Uterus (tissue), 4 donors: ENCODE measurements around the gene SLC6A9. TPM values are rescaled to one million over a fixed set of nuclear protein-coding genes. Genes with fewer than 3 reads are reported as not detected.

Experiments
- DNase-seq, 2 donors: peaks; one replicate each; pipeline ENCODE4 v3.0.0-alpha.2; 2019 to 2020
- H3K27ac ChIP-seq, 2 donors: fragments of 200-600 bp; sonication (generic); 1 replicate in 1 of 2; 2 replicates in 1 of 2; pipeline ENCODE4 v1.5.1; 2016 to 2018
- H3K27me3 ChIP-seq, 2 donors: fragments of 200-600 bp; sonication (generic); one replicate each; pipeline ENCODE4 v1.5.1; 2018 to 2019; ENCODE audit warnings: control low read depth in 1 of 2
- H3K36me3 ChIP-seq, 2 donors: fragments of 200-600 bp; sonication (generic); one replicate each; pipeline ENCODE4 v1.5.1; 2019; ENCODE audit warnings: control low read depth in 1 of 2
- H3K4me1 ChIP-seq, 2 donors: fragments of 200-600 bp; sonication (generic); one replicate each; pipeline ENCODE4 v1.5.1; 2018 to 2019; ENCODE audit warnings: control low read depth in 1 of 2
- H3K4me3 ChIP-seq, 2 donors: fragments of 200-600 bp; sonication (generic); 1 replicate in 1 of 2; 2 replicates in 1 of 2; pipeline ENCODE4 v1.5.1; 2018 to 2019; ENCODE audit warnings: mild to moderate bottlenecking in 1 of 2
- H3K9me3 ChIP-seq, 2 donors: fragments of 200-600 bp; sonication (generic); one replicate each; pipeline ENCODE4 v1.5.1; 2019; ENCODE audit warnings: control low read depth in 1 of 2
- POLR2A ChIP-seq, 2 donors: fragments of 450-650 bp; IDR thresholded peaks; one replicate each; pipeline ENCODE4 v1.6.1; 2016; ENCODE audit warnings: antibody characterized with exemption in 2 of 2, mild to moderate bottlenecking in 1 of 2, moderate library complexity in 1 of 2
- intact Hi-C: fragments of 100-400 bp; cut with DNase I; formaldehyde crosslinking; loops from one replicate; pipeline ENCODE4 v1.15.1; 2023; ENCODE audit warnings: low total_unique reads
- total RNA-seq, 4 donors: library from RNA; depleted of rRNA in 3 of 4; stranded (reverse); fragments of >200 nt in 3 of 4; gene quantifications; one replicate each; pipeline versions ENCODE4 v1.1.0 to v1.2.4, GENCODE V29; 2014 to 2023
- TF ChIP-seq, protein P1 (sequence below), 4 experiments: fragments of 200-600 bp in 2 of 4; fragments of 450-650 bp in 2 of 4; sonication (generic) in 2 of 4; IDR thresholded peaks; one replicate each; pipeline ENCODE4 v1.5.1; 2016 to 2019; ENCODE audit warnings: antibody characterized with exemption in 4 of 4, mild to moderate bottlenecking in 2 of 4, moderate library complexity in 1 of 4
- donor health status: DM: yes; HTN: yes; CAD: no.

Gene SLC6A9
- total RNA-seq, 4 donors from 2014 or later = 4.6 to 30.9 (median 17.4) TPM

DNA sequence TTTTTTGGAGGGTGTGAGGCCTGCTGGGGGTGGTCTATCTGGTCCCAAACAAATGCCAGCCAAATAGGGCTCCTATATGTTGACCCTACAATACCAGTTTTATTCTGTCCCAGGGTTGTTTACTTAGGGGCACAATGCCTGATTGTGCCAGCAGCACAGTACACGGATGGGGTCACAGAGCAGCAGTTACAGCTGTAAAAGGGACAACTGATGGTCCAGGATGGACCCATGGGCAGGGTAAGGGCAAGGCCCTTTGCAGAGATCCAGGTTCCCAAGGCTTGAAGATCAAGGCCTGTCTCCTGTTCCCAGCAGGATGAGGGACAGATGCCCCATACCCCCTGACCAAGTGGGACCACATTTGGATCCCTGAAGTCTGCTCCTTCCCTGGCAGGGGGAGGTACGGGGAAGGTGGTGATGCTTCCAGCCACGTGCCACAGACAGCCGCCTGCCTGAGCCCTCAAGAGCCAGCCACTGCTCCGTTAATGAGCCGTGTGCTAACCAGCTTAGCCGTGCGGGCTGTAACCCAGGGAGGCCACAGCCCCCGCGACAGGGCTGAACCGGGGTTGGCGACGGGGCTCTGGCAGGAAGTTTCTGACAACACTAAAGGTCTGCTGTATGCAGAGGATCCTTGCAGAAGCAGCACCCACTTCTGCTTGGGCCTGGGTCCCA is 18.2 kb downstream of the SLC6A9 start:
- intact Hi-C loops = no loop called here
- no peak for DNase-seq
- no peaks in the 10 kb centered on the region for H3K27me3 ChIP-seq
- H3K36me3 ChIP-seq = no peaks in the 10 kb centered on the region
- no peak overlapping the region for H3K27ac ChIP-seq
- no peak overlapping the region for H3K4me3 ChIP-seq
- no peaks in the 10 kb centered on the region for H3K4me1 ChIP-seq
- TF ChIP-seq, protein P1, sequence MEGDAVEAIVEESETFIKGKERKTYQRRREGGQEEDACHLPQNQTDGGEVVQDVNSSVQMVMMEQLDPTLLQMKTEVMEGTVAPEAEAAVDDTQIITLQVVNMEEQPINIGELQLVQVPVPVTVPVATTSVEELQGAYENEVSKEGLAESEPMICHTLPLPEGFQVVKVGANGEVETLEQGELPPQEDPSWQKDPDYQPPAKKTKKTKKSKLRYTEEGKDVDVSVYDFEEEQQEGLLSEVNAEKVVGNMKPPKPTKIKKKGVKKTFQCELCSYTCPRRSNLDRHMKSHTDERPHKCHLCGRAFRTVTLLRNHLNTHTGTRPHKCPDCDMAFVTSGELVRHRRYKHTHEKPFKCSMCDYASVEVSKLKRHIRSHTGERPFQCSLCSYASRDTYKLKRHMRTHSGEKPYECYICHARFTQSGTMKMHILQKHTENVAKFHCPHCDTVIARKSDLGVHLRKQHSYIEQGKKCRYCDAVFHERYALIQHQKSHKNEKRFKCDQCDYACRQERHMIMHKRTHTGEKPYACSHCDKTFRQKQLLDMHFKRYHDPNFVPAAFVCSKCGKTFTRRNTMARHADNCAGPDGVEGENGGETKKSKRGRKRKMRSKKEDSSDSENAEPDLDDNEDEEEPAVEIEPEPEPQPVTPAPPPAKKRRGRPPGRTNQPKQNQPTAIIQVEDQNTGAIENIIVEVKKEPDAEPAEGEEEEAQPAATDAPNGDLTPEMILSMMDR (IDR thresholded peaks at IDR 0.05) = no peak
- TF ChIP-seq POLR2A (IDR thresholded peaks at IDR 0.05) = no peak
- no peaks in the 10 kb centered on the region for H3K9me3 ChIP-seq

DNA sequence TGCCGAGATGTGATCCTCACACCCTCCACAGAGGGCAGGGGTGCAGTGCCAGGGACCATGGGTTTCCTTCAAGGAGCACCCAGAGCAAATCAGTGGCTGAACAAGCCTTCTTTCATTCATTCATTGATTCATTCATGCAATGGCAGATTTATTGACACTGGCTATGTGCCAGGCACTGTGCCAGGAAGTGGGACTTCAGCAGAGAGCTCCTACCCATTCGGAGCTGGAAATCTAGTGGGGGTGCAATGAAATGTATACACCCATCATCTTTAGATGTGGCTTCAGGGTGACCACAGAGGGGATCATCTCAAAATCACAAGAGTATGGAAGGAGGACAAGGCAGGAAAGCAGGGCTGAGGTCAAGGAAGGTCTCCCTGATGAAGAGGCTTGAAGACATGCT is 18.9 kb downstream of the SLC6A9 start:
- no peak for DNase-seq
- intact Hi-C loops = no loop called here
- Histone ChIP-seq H3K36me3 (no peaks in the 10 kb centered on the region), H3K27ac (no peak overlapping the region), H3K9me3 (no peaks in the 10 kb centered on the region), H3K4me1 (no peaks in the 10 kb centered on the region), H3K4me3 (no peak overlapping the region), H3K27me3 (no peaks in the 10 kb centered on the region)
- TF ChIP-seq POLR2A (IDR thresholded peaks at IDR 0.05) = no peak
- TF ChIP-seq, protein P1 (IDR thresholded peaks at IDR 0.05) = no peak

DNA sequence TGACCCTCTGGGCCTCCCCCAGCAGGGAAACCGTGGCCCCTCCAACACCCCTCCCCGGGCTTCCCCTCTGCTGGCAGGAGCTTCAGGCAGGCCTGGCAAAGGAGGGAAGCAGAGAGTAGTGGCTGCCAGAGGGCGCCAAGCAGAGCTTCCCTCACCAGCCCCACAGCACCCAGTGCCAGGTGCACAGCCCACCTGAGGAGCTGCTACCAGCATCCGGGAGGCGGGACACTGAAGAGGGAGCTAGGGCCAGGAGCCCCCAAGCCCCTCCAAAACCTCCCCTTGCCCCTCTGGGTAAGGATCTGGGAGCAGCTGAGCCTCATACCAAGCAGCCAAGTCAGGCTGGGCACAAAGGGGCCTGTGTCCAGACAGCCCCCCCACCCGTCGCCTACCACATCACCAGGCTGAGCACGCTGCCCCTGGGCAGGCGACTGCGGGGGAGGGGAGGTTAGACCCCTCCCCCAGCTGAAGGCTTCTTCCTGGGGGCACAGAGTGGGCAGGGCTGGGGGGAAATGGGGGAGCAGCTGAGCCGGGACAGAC is 20.3 kb downstream of the SLC6A9 start:
- H3K4me3 ChIP-seq = no peak overlapping the region
- no peak for DNase-seq
- intact Hi-C loops = no loop called here
- H3K9me3 ChIP-seq = no peaks in the 10 kb centered on the region
- no peaks in the 10 kb centered on the region for H3K27me3 ChIP-seq
- H3K4me1 ChIP-seq = no peaks in the 10 kb centered on the region
- no peaks in the 10 kb centered on the region for H3K36me3 ChIP-seq
- peak overlapping the region in 1 of 2 donors; percentile 15 for H3K27ac ChIP-seq
- TF ChIP-seq, protein P1 (IDR thresholded peaks at IDR 0.05) = no peak
- no peak for TF ChIP-seq POLR2A (IDR thresholded peaks at IDR 0.05)

DNA sequence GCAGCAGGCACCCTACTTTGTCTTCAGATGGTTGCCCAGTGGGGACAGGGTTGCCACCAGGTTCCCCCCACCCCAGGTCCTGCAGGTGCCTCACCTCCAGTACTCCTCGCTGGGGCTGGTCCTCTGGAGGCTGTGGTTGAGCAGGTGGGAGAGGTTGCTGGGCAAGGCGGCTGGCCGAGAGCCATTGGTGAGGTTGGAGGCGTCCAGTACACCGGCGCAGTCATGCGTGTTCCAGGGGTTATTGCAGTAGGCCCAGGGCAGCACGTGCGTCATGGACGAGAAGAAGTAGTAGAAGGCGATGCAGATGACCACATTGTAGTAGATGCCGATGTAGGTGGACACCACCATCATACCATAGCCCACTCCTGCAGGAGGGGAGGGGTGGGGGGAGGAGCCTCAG is 23.0 kb downstream of the SLC6A9 start:
- Histone ChIP-seq H3K9me3 (no peaks in the 10 kb centered on the region), H3K36me3 (no peaks in the 10 kb centered on the region), H3K4me1 (no peaks in the 10 kb centered on the region), H3K27me3 (no peaks in the 10 kb centered on the region), H3K4me3 (no peak overlapping the region), H3K27ac (no peak overlapping the region)
- TF ChIP-seq, protein P1 (IDR thresholded peaks at IDR 0.05) = no peak
- TF ChIP-seq POLR2A (IDR thresholded peaks at IDR 0.05) = no peak
- DNase-seq = no peak
- intact Hi-C loops = loop anchor here (5.0 kb wide), 1 partner anchor 34 kb away; no protein-coding TSS in a partner anchor

DNA sequence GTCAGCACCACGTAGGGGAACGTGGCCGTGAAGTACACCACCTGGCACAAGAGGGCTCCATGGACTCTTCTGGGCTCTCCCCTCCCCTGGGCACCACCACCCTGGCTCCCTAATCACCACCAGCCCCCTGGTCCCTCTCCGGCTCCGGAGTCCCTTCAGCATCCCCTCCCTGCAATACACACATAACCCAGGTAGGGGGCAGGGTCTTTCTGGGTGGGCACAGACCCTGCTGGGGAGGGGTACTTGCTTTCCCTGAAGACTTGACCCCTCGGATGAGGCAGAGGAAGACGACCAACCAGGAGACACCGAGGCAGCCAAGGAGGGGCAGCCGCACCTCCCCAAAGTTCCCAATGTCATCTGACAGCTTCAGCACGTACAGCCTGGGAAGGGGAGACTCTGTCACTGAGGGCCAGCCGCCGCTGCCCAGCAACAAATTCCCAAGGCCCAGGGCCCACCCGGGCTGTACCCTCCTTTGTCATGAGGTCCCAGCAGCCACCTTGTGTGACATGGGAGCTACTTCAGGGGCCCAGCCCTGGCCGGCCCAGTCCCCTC is 28.6 kb downstream of the SLC6A9 start:
- Histone ChIP-seq H3K27ac (no peak overlapping the region), H3K36me3 (no peaks in the 10 kb centered on the region), H3K4me3 (no peak overlapping the region), H3K9me3 (no peaks in the 10 kb centered on the region), H3K4me1 (no peaks in the 10 kb centered on the region), H3K27me3 (no peaks in the 10 kb centered on the region)
- TF ChIP-seq, protein P1 (IDR thresholded peaks at IDR 0.05) = no peak
- TF ChIP-seq POLR2A (IDR thresholded peaks at IDR 0.05) = no peak
- DNase-seq = no peak
- intact Hi-C loops = no loop called here
